Stimulated activated CD8-positive, alpha-beta memory T cell treated with anti-CD3 and anti-CD28 coated beads, Interleukin-15, amount 100 ng/mL, for 4 hours (primary cell): ENCODE results near the gene IL10RB.

Experiments
- DNase-seq, 2 donors: peaks; one replicate each; pipeline ENCODE4 v3.0.0-alpha.2; 2020; ENCODE audit warnings: low read depth in 2 of 2

Gene IL10RB

DNA sequence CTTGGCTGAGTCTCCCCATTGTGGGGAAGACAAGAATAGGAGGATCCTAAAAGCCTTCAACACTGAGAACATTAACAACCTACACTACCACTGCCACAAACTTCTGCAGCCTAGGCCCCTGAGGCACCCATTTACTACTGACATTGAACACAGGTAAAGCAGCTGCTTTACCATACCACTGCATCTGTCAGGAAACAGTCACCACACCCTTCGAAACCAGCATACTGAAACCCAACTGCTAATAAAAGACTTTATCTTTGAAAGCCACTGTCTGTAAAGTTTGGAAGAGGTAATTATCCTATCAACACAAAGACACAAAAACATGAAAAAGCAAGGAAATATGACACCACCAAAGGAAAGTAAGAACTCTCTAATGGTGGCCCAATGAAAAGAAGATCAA is 66.0 kb downstream of the IL10RB start:
- no peak for DNase-seq

DNA sequence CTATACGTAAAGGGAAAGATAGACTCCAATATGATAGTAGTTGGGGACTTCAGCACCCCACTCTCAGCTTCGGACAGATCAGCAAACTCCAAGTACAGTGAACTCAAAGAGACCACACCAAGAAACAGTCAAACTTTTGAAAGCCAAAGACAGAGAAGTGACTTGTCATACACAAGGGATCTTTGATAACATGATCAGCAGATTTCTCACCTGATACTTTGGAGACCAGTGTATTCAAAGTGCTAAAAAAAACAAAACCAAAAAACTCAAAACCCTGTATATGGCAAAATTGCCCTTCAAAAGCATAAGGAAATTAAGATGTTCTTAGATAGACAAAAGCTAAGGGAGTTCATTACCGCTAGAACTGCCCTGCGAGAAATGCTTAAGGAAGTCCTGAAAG is 68.0 kb downstream of the IL10RB start:
- no peak for DNase-seq

DNA sequence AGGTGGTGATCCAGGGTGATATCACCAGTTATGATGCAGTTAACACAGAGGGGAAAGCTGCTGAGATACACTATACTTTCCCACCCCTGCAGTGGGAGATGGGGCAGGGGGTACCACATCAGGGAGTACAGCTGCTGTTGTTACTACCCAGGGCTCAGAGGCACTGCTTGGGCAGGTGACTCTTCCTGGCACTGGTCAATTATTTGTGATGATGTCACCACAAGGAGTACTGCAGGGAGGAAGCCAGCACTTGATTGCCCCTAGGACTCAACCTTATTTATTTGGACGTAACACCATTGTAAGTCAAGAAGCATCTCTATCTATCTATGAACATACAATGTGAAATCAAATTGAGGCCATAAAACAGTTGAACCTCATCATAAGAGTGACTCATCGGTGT is 68.7 kb downstream of the IL10RB start:
- no peak for DNase-seq

DNA sequence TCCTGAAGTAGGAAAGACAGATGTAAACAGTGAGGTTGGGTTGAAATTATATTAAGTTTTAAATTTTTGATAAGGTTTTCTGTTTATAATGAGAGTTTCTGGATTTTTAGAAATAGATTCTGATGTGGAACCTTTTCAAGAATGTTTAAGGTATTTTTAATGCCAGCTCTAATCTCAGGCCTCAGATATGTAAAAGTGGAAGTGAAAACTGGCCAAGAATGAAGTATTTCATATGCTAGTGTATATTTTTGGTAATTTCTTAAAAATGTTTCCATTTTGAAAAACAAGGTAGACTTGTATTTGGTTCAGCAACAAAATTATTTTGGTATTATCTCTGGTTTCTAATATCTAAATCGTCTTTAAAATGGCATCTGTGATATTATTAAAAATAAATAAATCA is 73.0 kb downstream of the IL10RB start:
- DNase-seq: no peak

DNA sequence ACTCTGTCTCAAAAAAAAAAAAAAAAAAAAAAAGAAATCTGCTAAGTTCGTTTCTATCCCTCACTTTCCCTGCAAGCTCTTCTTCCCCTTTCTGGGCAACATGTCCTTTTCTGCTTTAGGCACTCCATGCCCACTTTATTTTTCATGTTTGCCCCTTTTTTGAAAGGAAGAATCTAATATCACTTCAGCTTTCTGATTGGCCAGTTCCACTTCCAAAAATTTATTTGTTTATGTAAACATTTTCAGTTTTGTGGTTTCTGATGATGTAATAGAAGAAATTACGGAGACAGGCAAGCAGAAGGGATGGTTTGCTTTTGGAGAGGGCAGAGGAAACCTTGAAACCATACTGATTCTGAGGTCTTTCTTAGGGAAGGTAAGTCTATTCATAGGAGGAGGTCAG is 73.8 kb downstream of the IL10RB start:
- no peak for DNase-seq

DNA sequence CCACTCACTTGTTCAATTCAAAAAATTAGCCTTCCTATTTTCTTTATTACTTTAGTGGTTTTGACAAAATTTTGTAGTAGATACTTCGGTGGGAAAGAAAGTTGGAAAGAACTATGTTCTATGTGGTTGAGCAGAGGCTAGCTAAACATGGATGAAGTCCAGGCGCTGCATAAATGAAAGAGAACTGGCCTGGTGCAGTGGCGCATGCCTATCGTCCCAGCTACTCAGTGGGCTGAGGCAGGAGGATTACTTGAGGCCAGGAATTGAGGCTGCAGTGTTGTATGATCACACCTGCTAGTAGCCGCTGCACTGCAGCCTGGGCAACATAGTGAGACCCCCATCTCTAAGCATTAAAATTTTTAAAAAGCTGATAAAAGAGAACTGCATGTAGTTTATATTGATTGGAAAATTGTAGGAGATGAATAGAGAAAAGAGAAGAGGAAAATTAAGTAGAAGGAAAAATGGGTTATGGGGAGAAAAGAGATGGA is 79.6 kb downstream of the IL10RB start:
- DNase-seq: no peak
